Pericardium fibroblast (primary cell): ENCODE measurements around the gene ZDHHC4. TPM values are rescaled to one million over a fixed set of nuclear protein-coding genes. Genes with fewer than 3 reads are reported as not detected.

Source experiments
- total RNA-seq: library from RNA; depleted of rRNA; stranded (reverse); fragments of >200 nt; gene quantifications from 2 replicates; pipeline ENCODE4 v1.2.3, GENCODE V29; 2015

ZDHHC4 gene
- 65.7 and 79.8 TPM in 2 replicates for total RNA-seq

GRCh38 chr7:6577369-6578113 lies at the start of gene ZDHHC4:
TSS of gene ZDHHC4 (plus strand) at chr7:6577454. CDS start at chr7:6580562, 3,108 bp downstream.

GRCh38 chr7:6551016-6551511 lies 26.2 kb upstream of the ZDHHC4 start, which contains the start of gene GRID2IP:
TSS of gene GRID2IP (minus strand) at chr7:6551461. CDS start at chr7:6551436, 25 bp downstream.

GRCh38 chr7:6589829-6590644 lies 12.8 kb downstream of the ZDHHC4 start, which contains the start of gene INTS15:
TSS of gene INTS15 (plus strand) at chr7:6590021. CDS start at chr7:6590284, 263 bp downstream.

GRCh38 chr7:6614953-6615722 lies 37.9 kb downstream of the ZDHHC4 start, which contains the start of gene ZNF853:
TSS of gene ZNF853 (plus strand) at chr7:6615610. CDS start at chr7:6616175, 565 bp downstream.

GRCh38 chr7:6636741-6637543 lies 59.7 kb downstream of the ZDHHC4 start, which contains the start of gene ZNF316:
TSS of gene ZNF316 (plus strand) at chr7:6637318. CDS start at chr7:6642410, 5,092 bp downstream.

Other genes with a start within 250 kb of the ZDHHC4 start
- 21.2 and 21.7 TPM in 2 replicates for gene FAM220A, start 228.5 kb upstream of the ZDHHC4 start, total RNA-seq
- 136 and 162 TPM in 2 replicates for gene RAC1, start 202.9 kb upstream of the ZDHHC4 start, total RNA-seq
- gene DAGLB, start 129.5 kb upstream of the ZDHHC4 start, total RNA-seq = 9.0 and 13.2 TPM in 2 replicates
- gene KDELR2, start 93.3 kb upstream of the ZDHHC4 start, total RNA-seq = 167 and 248 TPM in 2 replicates
- 0.09 TPM in 1 of 2 replicates, not detected in the other for gene GRID2IP, start 26.0 kb upstream of the ZDHHC4 start, total RNA-seq
- 24.2 and 24.9 TPM in 2 replicates for gene INTS15, start 12.6 kb downstream of the ZDHHC4 start, total RNA-seq
- gene ZNF853, start 38.2 kb downstream of the ZDHHC4 start, total RNA-seq = 2.9 and 3.3 TPM in 2 replicates
- 10.1 and 16.7 TPM in 2 replicates for gene ZNF316, start 59.9 kb downstream of the ZDHHC4 start, total RNA-seq
- gene ZNF12, start 129.5 kb downstream of the ZDHHC4 start, total RNA-seq = 14.1 and 15.3 TPM in 2 replicates
- not detected in 2 replicates for gene RSPH10B2, start 176.6 kb downstream of the ZDHHC4 start, total RNA-seq
- gene CCZ1B, start 248.8 kb downstream of the ZDHHC4 start, total RNA-seq = 16.7 and 29.2 TPM in 2 replicates